Ishikawa (cell line): ENCODE measurements around the gene VSX1.

ENCODE experiments used
- CEBPB ChIP-seq: IDR thresholded peaks from 2 replicates; pipeline ENCODE4 v1.6.1; 2012
- EGR1 ChIP-seq: IDR thresholded peaks from 2 replicates; pipeline ENCODE4 v1.6.1; 2012
- EP300 ChIP-seq: IDR thresholded peaks from 2 replicates; pipeline ENCODE4 v1.6.1; 2012; ENCODE audit warnings: borderline replicate concordance
- TF ChIP-seq, protein P1 (sequence below): IDR thresholded peaks from 2 replicates; pipeline ENCODE4 v1.6.1; 2012

DNA sequence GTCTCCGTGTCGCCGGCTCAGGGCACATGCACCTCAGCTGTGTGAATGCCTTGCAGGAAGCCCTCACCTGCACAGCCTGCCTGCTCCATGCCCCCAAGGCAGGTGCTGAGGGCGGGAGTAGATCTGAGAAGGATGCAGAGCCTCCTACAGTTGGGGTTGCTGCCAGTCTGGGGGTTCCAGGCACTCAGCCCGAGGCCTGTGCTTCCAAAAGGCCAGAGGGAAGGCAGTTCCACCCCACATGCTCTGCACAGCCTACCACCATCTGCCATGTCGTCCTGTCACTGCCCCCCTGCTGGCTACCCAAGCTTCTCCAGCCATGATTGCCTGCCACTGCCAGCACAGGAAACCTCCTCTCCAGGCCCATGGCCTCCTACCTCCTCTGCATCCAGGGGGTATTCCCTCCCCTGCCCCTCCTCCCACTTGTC, 43.3 kb downstream of the VSX1 start:
- TF ChIP-seq EGR1 (no peak), EP300 (no peak), CEBPB (no peak)
- TF ChIP-seq, protein P1, sequence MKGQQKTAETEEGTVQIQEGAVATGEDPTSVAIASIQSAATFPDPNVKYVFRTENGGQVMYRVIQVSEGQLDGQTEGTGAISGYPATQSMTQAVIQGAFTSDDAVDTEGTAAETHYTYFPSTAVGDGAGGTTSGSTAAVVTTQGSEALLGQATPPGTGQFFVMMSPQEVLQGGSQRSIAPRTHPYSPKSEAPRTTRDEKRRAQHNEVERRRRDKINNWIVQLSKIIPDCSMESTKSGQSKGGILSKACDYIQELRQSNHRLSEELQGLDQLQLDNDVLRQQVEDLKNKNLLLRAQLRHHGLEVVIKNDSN = no peak
